OCI-M1 (cell line): ENCODE measurements around the gene TMEM100.

ENCODE experiments used
- DNase-seq: peaks from one replicate; lab custom pipeline; 2025; lab: John Stamatoyannopoulos, UW

TMEM100 gene

GRCh38 chr17:55717898-55718735 is 4.5 kb downstream of the TMEM100 start:
- peak; percentile 90 for DNase-seq

DNA sequence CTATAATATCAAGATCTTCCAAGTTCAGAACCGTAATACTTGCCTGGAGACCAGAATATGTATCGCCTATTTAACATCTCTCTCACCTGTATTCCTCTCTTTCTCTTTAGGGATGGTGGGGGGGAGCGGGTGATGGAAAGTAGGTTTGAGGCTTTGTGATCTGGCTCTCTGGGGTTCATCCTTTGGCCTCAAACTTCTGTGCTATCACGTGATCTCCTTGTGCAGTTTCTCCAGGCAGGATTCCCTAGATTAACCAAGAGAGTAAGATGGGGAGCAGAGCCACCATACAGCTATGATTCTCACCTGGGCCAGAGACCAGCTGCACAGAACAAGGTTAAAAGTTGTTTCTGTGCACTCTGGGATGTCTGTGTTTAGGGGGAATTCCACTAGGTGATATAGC is 5.2 kb downstream of the TMEM100 start:
- DNase-seq: no peak

- DNase-seq: no peak
Measured at GRCh38 chr17:55710829-55711496, 11.7 kb downstream of the TMEM100 start.

DNA sequence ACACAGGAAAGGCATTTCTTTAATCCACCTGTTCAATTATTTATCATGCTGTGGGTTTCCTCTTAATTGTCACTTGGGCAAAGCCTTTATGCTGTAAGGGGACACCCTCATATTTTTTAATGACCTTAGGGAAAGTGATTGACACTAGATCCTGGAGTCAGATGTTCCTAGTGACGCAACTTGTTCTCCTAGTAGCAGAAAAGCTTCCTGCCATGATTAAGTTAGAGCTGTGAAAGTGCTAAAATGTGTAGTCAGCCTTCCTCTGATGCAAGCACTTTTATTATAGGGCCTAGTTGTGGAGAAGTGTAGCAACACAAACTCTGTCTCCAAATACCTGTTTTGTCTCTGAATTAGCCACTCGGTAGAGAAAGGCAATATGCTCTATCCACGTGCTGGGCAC is 12.3 kb downstream of the TMEM100 start:
- DNase-seq: no peak

GRCh38 chr17:55709984-55710383 is 12.7 kb downstream of the TMEM100 start:
- DNase-seq: no peak

GRCh38 chr17:55709440-55709839 is 13.2 kb downstream of the TMEM100 start:
- no peak for DNase-seq

GRCh38 chr17:55708175-55708974 is 14.3 kb downstream of the TMEM100 start:
- DNase-seq: no peak

- DNase-seq: no peak
Measured at GRCh38 chr17:55706808-55707773, 15.6 kb downstream of the TMEM100 start.

GRCh38 chr17:55705847-55706246 is 16.8 kb downstream of the TMEM100 start:
- DNase-seq: no peak

GRCh38 chr17:55704401-55704800 is 18.3 kb downstream of the TMEM100 start:
- DNase-seq: no peak

DNA sequence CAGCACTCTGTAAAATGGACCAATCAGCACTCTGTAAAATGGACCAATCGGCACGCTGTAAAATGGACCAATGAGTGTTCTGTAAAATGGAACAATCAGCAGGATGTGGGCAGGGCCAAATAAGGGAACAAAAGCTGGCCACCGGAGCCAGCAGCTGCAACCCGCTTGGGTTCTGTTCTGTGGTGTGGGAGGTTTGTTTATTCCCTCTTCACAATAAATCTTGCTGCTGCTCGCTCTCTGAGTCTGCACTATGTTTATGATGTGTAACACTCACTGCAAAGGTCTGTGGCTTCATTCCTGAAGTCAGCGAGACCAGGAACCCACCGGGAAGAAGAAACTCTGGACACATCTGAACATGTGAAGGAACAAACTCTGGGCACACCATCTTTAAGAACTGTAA is 20.5 kb downstream of the TMEM100 start:
- no peak for DNase-seq

GRCh38 chr17:55699181-55699860 is 23.3 kb downstream of the TMEM100 start:
- DNase-seq: no peak

GRCh38 chr17:55694286-55694910 is 28.3 kb downstream of the TMEM100 start:
- no peak for DNase-seq

DNA sequence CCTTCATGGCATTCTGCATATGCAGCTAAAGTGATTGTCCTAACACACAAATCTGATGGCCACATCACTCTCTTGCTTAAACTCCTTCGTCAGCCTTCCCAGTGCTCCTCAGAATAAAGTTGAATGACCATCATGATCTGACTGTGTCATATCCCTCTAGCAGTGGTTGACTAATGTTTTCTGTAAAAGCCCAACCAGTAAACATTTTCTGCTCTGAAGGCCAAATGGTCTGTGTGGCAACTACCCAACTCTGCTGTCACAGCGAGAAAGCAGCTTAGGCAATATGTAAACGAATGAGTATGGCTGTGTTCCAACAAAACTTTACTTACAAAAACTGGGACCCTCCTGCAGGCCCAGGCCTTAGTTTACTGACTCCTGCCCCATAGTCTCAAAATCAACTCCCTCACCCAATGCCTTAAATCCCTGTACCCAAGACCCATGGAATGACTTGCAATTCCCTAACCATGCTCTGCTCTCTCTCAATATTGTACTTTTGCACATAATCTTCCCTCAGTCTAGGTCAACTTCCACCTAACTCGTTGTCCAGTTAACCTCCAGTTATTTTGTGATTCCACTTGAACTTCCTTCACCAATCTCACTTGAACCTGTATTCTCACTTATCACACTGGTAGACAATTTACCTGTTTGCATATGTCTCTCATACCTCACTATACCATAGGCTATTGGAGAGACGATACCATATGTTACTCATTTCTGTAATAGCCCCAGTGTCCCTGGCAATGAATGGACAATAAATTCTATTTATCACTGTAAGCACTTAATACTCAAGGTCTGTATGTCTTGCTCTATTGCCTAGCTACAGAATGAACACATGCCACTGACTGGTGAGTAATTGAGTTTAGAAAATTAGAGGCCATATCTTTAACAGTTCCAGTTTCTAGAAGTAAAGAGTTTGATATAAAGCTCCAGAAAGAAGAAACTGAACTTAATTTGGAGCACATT is 29.1 kb downstream of the TMEM100 start:
- no peak for DNase-seq

DNA sequence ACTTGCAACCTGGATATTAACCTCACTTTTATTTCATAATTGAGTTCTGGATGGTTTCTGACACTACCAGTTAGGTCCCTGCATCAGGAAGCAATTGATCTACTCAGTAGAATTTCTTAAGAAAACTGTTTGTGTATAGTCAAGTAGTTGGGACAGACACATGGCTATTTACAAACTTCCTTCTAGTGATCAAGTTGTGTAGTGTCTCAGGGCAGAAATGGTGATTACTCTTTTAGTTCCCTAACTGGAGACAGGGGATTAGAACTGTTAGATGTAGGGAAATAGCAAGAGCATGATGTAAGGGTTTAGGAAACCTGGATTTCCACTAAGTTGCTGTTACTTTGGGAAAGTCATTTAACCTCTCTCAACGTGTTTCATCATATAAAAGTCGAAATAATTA is 30.4 kb downstream of the TMEM100 start:
- no peak for DNase-seq

DNA sequence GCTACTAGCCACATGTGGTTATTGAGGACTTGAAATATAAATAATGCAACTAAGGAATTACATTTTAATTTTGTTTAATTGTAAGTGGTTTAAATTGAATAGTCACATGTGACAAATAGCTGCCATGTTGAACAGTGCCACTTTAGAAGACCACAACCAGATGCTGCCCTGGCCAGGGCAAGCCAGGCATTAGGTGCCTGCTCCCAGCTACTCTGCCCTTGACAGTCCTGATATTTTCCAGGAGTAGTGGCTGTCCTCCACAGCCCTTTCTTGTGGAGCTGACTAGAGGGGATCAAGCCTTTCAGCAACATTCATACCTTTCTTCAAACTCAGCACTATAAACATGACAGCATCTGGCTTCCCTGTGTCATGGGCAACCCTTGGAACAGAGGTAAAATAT is 31.0 kb downstream of the TMEM100 start:
- no peak for DNase-seq

DNA sequence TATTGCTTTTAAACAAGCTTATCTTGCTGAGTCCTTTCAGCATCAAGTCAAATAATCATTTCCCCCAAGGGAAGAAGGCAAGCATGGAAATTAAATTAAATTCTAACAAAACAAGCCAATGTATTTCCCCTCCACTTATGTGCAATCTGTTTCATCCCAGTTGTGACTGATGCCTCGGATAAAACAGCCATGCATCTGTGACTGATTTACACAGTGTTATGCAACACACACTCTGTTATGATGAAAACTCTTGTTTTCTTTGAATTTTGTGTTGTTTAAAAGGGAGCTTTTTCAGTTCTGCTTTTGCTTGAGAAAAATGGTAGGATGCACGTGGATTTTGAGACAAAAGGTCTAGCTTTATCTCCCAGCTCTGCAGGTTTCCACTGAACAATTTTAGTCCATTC is 32.6 kb downstream of the TMEM100 start:
- DNase-seq: peak; percentile 41

GRCh38 chr17:55689672-55690071 is 33.0 kb downstream of the TMEM100 start:
- no peak for DNase-seq

DNA sequence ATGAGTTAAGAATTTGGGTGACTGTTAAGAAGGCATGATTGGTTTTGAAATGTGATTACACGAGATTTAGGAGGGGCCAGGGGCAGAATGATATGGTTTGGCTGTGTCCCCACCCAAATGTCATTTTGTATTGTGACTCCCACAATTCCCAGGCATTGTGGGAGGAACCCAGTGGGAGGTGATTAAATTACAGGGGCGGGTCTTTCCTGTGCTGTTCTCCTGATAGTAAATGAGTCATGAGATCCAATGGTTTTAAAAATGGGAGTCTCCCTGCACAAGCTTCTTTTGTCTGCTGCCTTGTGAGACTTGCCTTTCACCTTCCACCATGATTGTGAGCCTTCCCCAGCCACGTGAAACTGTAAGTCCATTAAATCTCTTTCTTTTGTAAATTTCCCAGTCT is 34.6 kb downstream of the TMEM100 start:
- DNase-seq: no peak
